ENCODE measurements around the gene SORCS3.

The SORCS3 gene

DNA sequence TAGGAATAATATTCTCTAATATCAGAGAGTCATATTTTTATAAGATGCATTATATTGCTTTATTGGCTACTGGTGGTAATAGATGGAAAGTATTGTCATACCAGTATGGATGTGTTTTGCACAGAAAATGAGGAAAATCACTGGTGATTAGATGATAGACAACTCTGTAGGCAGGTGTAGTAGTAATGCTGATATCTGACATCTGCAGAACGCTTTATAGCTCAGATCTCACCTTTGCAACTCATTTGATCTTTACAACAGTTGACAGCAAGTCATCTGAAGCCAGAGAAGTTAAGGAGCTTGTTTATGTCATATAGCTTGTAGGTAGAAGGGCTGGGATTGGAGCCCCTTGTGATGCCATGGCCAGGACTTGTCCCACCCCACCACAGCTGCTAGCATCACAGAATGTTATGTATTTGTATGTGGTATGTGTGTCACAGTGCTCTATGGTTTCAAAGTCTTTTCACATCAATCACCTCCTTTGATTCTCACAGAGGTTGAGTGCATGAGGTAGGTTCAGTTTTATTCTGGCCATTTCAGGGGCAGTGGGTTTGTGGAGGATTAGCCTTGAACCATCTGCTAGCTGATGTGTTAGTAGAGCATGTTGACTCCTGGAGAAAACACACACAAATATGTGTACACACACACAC lies 140.0 kb downstream of the SORCS3 start:
- DNase-seq (ENCODE audit: low read depth) = no peak
- TF ChIP-seq, protein P1, sequence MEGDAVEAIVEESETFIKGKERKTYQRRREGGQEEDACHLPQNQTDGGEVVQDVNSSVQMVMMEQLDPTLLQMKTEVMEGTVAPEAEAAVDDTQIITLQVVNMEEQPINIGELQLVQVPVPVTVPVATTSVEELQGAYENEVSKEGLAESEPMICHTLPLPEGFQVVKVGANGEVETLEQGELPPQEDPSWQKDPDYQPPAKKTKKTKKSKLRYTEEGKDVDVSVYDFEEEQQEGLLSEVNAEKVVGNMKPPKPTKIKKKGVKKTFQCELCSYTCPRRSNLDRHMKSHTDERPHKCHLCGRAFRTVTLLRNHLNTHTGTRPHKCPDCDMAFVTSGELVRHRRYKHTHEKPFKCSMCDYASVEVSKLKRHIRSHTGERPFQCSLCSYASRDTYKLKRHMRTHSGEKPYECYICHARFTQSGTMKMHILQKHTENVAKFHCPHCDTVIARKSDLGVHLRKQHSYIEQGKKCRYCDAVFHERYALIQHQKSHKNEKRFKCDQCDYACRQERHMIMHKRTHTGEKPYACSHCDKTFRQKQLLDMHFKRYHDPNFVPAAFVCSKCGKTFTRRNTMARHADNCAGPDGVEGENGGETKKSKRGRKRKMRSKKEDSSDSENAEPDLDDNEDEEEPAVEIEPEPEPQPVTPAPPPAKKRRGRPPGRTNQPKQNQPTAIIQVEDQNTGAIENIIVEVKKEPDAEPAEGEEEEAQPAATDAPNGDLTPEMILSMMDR (conservative IDR thresholded peaks at IDR 0.05; ENCODE audit: low read depth, low read length) = no peak
- H3K4me3 ChIP-seq (ENCODE audit: low read depth, low read length) = no peak overlapping the region

DNA sequence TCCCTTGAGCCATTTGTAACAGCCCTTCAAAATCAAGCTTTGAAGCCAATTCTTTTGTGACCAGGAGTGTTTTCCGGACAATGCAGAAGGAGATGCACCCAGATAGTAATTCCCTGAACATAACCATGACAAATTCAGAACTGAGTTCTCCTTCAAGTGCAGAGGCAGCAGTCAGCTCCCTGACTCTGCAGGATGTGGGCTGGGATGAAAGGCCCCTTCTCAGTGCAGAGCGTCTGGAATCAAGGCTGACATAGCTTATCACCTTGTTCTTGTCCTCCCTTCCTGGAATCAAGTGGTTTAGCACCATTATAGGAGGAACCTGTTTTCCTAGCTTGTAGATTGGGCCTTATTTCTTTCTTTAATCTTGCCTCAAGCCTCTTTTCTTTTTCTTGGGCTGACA lies 143.4 kb downstream of the SORCS3 start:
- TF ChIP-seq, protein P1 (conservative IDR thresholded peaks at IDR 0.05; ENCODE audit: low read depth, low read length) = no peak
- no peak for DNase-seq (ENCODE audit: low read depth)
- H3K4me3 ChIP-seq (ENCODE audit: low read depth, low read length) = no peak overlapping the region

DNA sequence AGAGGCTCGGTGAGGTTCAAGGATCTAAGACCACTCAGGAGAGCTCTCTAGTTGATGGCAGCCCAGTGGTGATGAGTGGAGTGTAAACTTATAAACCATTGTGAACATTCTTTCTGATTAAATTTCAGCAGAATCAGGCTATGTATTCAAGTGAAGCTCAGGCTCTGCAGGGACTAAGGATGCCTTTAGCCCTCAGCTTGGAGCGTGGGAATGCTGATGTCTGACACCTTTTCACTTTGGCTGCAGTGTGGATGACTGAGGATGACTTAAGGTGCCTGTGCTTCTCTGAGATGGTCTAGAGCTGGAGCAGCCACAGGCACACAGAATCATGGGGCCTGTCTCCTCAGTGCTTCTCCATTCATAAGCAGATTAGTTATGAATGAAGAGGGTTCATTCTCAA lies 150.4 kb downstream of the SORCS3 start:
- no peak overlapping the region for H3K4me3 ChIP-seq (ENCODE audit: low read depth, low read length)
- TF ChIP-seq, protein P1 (conservative IDR thresholded peaks at IDR 0.05; ENCODE audit: low read depth, low read length) = no peak
- no peak for DNase-seq (ENCODE audit: low read depth)

- H3K4me3 ChIP-seq (ENCODE audit: low read depth, low read length) = no peak overlapping the region
- TF ChIP-seq, protein P1 (conservative IDR thresholded peaks at IDR 0.05; ENCODE audit: low read depth, low read length) = no peak
- DNase-seq (ENCODE audit: low read depth) = no peak
Observed at GRCh38 chr10:104795411-104795810, 154.3 kb downstream of the SORCS3 start.

DNA sequence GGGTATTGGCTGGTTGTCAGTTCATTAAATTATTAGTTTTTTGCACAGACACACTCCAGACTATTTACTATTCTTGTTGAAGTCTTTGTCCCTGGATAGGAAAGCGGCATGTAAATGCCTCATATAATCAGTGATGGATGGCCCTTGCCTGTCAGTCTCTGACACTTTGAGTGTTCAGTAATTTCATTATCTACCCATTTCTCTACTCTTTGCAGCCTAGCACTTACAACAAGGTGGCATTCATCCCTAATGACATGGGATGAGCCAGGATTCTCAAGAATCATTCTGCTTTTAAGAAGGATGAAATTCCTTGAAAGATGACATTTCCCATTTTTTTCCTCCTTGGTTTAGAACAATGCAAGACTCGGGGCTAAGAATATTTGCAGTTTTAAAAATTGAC lies 155.7 kb downstream of the SORCS3 start:
- no peak overlapping the region for H3K4me3 ChIP-seq (ENCODE audit: low read depth, low read length)
- TF ChIP-seq, protein P1 (conservative IDR thresholded peaks at IDR 0.05; ENCODE audit: low read depth, low read length) = no peak
- no peak for DNase-seq (ENCODE audit: low read depth)

- no peak for DNase-seq (ENCODE audit: low read depth)
- TF ChIP-seq, protein P1 (conservative IDR thresholded peaks at IDR 0.05; ENCODE audit: low read depth, low read length) = no peak
- no peak overlapping the region for H3K4me3 ChIP-seq (ENCODE audit: low read depth, low read length)
Observed at GRCh38 chr10:104802941-104803340, 161.9 kb downstream of the SORCS3 start.

DNA sequence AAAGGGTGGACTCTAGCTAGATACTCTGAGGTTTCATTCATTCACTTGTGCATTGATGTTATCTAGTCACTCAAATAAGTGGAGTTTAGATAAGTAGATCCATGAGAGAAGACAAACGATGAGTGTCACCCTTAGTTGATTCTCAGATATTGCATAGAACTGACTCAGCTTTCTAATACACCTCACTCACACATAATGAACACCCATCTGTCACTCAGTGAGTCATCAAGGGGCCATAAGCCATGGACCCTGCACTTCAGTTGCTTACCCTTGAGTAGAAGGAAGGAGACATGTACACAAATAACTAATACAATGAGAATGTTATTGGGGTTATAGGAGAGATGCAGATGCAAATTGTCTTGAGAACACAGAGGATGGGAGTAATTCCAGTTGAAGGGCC lies 163.8 kb downstream of the SORCS3 start:
- DNase-seq (ENCODE audit: low read depth) = no peak
- TF ChIP-seq, protein P1 (conservative IDR thresholded peaks at IDR 0.05; ENCODE audit: low read depth, low read length) = no peak
- H3K4me3 ChIP-seq (ENCODE audit: low read depth, low read length) = no peak overlapping the region
